Epithelial cell of esophagus (primary cell): Measurements from ENCODE around the gene TARBP1.
"Not testable (repeated sequence)": the region's sequence is repeated elsewhere in the genome, so short reads cannot be mapped to it uniquely, and the experiment has no call there.

Source experiments
- DNase-seq: peaks from one replicate; pipeline ENCODE4 v3.0.0; 2010; ENCODE audit warnings: low read depth
- H3K4me3 ChIP-seq: 2 replicates; pipeline ENCODE4 v1.5.1; 2011; ENCODE audit warnings: mild to moderate bottlenecking, low read length, control low read depth
- TF ChIP-seq, protein P1 (sequence below): IDR thresholded peaks from 2 replicates; pipeline ENCODE4 v1.5.1; 2011; ENCODE audit warnings: low read depth, mild to moderate bottlenecking, low read length, control low read depth, inconsistent platforms; ENCODE audit not compliant: insufficient read depth; ENCODE audit errors: missing control alignments

The TARBP1 gene

DNA sequence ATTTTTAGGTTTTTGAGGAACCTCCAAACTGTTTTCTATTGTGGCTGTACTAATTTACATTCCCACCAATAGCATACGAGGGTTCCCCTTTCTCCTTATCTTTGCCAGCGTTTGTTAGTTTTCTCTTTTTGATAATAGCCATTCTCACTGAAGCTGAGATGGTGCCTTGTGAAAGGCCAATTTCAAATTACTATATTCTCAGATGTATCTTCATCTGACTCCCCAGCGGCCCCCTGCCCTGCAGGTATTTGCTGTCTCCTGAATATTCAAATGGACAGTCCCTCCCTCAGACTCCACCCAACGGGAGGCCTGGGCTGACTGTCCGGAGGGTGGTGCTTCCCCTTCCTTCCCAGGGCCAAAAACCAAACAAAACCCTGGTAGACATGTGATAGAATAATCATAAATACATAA lies 33.5 kb upstream of the TARBP1 start:
- DNase-seq: no peak
- H3K4me3 ChIP-seq: no peak overlapping the region

DNA sequence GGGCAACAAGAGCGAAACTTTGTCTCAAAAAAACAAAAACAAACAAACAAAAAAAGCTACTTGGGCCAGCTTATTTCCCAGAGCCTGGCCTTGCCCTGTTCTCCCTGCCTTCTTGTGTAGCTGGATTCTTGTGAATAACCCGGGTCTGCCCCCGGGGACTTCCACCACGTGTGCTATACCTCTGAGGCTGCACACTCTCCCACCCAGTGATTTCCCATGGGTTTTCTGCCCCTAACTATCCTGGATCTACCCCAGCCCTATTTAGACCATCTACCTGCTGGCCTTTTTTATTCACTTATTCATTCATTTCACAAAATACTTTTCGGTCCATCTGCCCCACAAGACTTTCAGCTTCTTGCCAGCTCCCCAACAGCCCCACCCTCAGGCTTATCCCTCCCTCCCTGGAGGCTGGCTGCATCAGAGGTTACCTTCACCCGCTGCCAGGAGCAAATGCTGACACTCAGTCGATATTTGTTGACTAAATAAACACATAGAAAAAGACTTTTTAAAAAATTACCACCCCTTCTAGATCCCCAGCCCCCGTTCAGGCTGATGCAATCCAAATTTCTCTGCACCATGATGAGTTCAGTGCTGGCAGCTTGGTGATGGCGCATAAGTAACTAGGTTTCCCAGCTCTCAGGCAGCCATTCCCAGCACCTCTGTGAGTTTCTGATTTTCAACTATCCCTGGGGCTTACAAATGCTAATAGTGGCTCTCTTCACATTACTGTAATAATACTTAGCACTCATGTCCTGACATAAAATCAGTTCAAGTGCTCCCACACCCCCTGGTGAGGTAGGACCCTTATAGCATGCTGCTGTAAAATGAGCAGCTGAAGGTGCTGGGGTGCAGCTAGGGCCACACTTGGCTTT lies 30.7 kb upstream of the TARBP1 start:
- DNase-seq: peak; percentile 56
- no peak overlapping the region for H3K4me3 ChIP-seq

More for the DNA sequence above, 33.5 kb upstream of the TARBP1 start:
- TF ChIP-seq, protein P1, sequence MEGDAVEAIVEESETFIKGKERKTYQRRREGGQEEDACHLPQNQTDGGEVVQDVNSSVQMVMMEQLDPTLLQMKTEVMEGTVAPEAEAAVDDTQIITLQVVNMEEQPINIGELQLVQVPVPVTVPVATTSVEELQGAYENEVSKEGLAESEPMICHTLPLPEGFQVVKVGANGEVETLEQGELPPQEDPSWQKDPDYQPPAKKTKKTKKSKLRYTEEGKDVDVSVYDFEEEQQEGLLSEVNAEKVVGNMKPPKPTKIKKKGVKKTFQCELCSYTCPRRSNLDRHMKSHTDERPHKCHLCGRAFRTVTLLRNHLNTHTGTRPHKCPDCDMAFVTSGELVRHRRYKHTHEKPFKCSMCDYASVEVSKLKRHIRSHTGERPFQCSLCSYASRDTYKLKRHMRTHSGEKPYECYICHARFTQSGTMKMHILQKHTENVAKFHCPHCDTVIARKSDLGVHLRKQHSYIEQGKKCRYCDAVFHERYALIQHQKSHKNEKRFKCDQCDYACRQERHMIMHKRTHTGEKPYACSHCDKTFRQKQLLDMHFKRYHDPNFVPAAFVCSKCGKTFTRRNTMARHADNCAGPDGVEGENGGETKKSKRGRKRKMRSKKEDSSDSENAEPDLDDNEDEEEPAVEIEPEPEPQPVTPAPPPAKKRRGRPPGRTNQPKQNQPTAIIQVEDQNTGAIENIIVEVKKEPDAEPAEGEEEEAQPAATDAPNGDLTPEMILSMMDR: no peak

DNA sequence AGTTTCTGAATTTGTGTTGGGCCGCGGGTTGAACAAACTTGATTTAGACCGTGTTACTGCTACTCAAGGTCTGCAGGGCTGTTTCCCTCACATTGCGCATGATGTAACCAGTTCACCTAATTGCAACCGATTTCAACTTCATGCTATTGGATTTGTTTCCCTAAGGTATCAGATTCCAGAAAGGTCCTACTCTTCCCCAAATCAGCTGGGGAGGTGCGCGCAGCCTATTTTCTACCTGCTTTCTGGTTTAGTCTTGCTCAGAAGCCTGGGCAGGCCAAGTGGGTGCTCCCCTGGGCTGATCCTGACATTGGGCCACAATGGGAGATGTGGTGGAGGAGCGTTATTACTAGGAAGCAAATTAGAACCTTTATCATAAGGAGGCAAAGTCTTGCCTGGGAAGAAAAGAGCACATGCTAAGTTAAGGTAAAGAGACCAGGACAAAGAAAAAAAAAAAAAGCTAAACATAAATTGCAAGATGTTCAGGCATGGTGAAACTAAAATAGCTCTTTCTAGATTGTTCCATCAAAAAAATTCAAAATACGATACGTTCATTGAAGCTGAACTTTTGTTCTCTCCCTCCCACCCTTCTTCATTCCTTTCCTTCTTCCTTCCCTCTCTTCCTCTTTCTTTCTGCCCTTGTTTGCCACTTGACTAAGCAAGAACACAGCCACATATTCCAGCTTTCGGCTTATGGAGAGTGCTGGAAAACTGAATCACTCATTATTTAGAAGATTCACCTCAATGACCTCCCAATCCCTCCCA lies 28.8 kb upstream of the TARBP1 start:
- no peak overlapping the region for H3K4me3 ChIP-seq
- DNase-seq: no peak
- TF ChIP-seq, protein P1: no peak

More for the DNA sequence above, 30.7 kb upstream of the TARBP1 start:
- TF ChIP-seq, protein P1: no peak

DNA sequence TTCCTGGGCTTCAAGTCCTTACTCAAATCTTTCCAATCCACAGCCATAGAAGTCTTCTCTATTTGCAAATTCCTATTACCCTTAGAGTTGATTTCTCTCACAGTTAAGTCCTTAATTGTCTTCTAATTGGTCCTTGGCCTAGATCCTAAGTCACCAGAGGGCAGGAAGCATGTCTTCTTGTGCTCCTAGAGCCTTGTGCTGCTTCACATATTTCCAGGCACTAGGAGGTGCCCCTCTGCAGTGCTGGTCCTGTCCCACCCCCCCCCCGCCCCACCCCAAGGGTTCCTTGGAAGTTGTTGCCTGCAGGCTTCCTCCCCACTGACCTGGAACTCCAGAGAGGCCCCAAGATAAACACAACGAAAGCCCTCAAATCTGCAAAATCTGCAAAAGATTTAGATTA lies 28.1 kb upstream of the TARBP1 start:
- TF ChIP-seq, protein P1: no peak
- no peak overlapping the region for H3K4me3 ChIP-seq
- DNase-seq: no peak

DNA sequence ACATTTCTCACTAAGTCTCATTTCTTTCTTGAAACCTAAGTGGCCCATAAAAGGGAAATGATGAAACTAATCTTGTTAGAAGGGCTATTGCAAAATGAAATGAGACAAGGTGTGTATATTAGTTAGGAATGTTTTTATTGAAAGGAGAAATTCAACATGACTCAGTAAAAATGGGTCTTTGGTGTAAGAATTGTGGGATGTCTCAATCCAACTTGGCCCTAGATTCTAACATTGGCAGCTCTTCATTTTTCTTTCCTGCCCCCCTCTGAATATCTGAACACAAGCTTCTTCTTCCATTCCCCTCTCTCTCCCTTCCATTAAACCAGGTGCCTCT lies 26.8 kb upstream of the TARBP1 start:
- TF ChIP-seq, protein P1: no peak
- no peak overlapping the region for H3K4me3 ChIP-seq
- DNase-seq: peak; percentile 92

DNA sequence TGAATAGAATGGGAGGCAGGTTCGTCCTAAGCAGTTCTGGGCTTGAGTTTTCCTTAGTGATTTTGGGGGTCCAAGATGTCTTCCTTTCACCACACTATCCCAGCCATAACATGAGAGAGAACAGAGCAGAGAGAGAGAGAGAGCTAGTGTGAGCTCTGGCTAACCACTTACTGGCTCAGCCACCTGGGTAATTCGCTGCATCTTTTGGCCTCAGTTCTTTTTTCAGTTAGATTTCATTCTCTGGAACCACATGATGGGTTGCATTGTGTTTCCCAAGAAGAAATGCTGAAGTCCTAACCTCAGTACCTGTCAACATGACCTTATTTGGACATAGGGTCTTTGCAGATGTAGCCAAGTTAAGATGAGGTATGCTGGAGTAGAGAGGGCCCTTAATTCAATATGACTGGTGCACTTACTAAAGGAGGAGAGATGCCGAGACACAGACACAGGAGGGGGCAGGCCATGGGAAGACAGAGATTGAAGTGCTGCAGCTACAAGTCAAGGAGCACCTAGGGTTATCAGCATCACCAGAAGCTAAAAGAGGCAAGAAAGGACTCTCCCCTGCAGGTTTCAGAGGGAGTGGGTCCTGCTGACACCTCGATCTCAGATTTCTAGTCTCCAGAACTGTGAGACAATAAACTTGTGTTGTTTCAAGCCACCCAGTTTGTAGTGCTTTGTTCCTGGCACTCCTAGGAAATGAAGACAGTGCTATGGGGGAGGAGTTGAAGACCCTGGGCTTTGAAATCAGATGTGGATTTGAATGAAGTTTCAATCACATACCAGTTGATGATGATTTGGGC lies 26.2 kb upstream of the TARBP1 start:
- DNase-seq: no peak
- H3K4me3 ChIP-seq: no peak overlapping the region
- TF ChIP-seq, protein P1: no peak

DNA sequence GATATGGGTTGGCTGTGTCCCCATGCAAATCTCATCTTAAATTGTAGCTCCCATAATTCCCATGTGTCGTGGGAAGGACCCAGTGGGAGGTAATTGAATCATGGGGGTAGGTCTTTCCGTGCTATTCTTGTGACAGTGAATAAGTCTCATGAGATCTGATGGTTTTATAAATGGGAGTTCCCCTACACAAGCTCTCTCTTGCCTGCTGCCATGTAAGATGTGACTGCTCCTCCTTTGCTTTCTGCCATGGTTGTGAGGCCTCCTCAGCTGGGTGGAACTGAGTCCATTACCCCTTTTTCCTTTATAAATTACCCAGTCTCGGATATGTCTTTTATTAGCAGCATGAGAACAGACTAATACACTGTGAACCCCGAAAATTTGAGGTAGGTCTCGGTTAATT lies 25.3 kb upstream of the TARBP1 start:
- H3K4me3 ChIP-seq: not testable (repeated sequence)

More for the DNA sequence above, 25.3 kb upstream of the TARBP1 start:
- not testable (repeated sequence) for DNase-seq
